ENCODE measurements around the gene CAPZA1.

DNA sequence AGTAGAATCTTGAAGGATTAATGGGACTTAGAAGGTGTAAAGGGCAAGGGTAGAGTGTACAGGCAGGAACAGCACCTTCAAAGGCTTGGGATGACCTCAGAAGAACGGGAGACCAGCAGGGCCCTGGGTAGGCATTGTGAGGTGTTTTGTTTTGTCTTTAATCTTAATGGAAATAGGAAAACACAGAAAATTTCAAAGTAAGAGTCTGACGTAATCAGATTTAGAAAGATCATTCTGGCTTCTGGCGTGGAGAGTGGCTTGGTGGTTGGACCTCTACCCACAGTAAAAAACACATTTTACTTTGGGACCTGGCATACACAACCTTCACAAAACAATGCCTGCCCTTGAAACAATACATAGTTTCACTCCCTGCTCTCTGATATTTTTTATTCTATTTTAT is 59.0 kb downstream of the CAPZA1 start:
- TF ChIP-seq, protein P1, sequence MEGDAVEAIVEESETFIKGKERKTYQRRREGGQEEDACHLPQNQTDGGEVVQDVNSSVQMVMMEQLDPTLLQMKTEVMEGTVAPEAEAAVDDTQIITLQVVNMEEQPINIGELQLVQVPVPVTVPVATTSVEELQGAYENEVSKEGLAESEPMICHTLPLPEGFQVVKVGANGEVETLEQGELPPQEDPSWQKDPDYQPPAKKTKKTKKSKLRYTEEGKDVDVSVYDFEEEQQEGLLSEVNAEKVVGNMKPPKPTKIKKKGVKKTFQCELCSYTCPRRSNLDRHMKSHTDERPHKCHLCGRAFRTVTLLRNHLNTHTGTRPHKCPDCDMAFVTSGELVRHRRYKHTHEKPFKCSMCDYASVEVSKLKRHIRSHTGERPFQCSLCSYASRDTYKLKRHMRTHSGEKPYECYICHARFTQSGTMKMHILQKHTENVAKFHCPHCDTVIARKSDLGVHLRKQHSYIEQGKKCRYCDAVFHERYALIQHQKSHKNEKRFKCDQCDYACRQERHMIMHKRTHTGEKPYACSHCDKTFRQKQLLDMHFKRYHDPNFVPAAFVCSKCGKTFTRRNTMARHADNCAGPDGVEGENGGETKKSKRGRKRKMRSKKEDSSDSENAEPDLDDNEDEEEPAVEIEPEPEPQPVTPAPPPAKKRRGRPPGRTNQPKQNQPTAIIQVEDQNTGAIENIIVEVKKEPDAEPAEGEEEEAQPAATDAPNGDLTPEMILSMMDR (IDR thresholded peaks at IDR 0.05): no peak
- TF ChIP-seq POLR2A (IDR thresholded peaks at IDR 0.05): no peak

Measured in Peyer's patch (tissue), 4 donors.